ENCODE results near the gene SERPINB5.

GRCh38 chr18:63443829-63444228, 32.9 kb upstream of the SERPINB5 start:
- TF ChIP-seq POLR2A (IDR thresholded peaks at IDR 0.05): no peak
- no peak for TF ChIP-seq CTCF (IDR thresholded peaks at IDR 0.05)
